Measurements from ENCODE around the gene PPM1M.
"Not testable (repeated sequence)": the region's sequence is repeated elsewhere in the genome, so short reads cannot be mapped to it uniquely, and the experiment has no call there.

The PPM1M gene

GRCh38 chr3:52279596-52279995 is 34.0 kb downstream of the PPM1M start:
- no peak for DNase-seq

- DNase-seq = no peak
These were observed 34.5 kb downstream of the PPM1M start for GRCh38 chr3:52280050-52280461.

GRCh38 chr3:52281981-52282801 is 36.6 kb downstream of the PPM1M start:
- DNase-seq = peak; percentile 34

GRCh38 chr3:52283306-52283705 is 37.7 kb downstream of the PPM1M start:
- DNase-seq = no peak

GRCh38 chr3:52284051-52284450 is 38.5 kb downstream of the PPM1M start:
- not testable (repeated sequence) for DNase-seq

- no peak for DNase-seq
These were observed 41.2 kb downstream of the PPM1M start for GRCh38 chr3:52286777-52287110.

- no peak for DNase-seq
These were observed 43.1 kb downstream of the PPM1M start for GRCh38 chr3:52288674-52289073.

- DNase-seq = no peak
These were observed 43.8 kb downstream of the PPM1M start for GRCh38 chr3:52289338-52289746.

GRCh38 chr3:52289747-52290595 is 44.4 kb downstream of the PPM1M start:
- no peak for DNase-seq

GRCh38 chr3:52290596-52291507 is 45.3 kb downstream of the PPM1M start:
- no peak for DNase-seq

GRCh38 chr3:52291508-52292181 is 46.1 kb downstream of the PPM1M start:
- peak; percentile 50 for DNase-seq

GRCh38 chr3:52292247-52293065 is 46.9 kb downstream of the PPM1M start:
- DNase-seq = no peak

- no peak for DNase-seq
These were observed 48.1 kb downstream of the PPM1M start for GRCh38 chr3:52293491-52294319.

GRCh38 chr3:52294320-52295150 is 49.0 kb downstream of the PPM1M start:
- no peak for DNase-seq

- DNase-seq = no peak
These were observed 50.2 kb downstream of the PPM1M start for GRCh38 chr3:52295671-52296208.

GRCh38 chr3:52297242-52298148 is 51.9 kb downstream of the PPM1M start:
- no peak for DNase-seq

GRCh38 chr3:52298149-52299098 is 52.9 kb downstream of the PPM1M start:
- no peak for DNase-seq

Measured in activated CD8-positive, alpha-beta memory T cell treated with anti-CD3 and anti-CD28 coated beads, Interleukin-2, amount 50 U/mL, for 4 hours (primary cell).